ENCODE data around the gene IRF1. TPM values are rescaled to one million over a fixed set of nuclear protein-coding genes. Genes with fewer than 3 reads are reported as not detected.

IRF1 gene
- total RNA-seq, 1 donor, result 22.1 TPM

GRCh38 chr5:132434416-132435286 lies 55.9 kb downstream of the IRF1 start:
- H3K27ac ChIP-seq (ENCODE audit: low read depth, low read length), result no peak overlapping the region
- H3K4me1 ChIP-seq (ENCODE audit: insufficient read depth, low read length), result peaks cover 38% of the 10 kb centered on the region
- H3K27me3 ChIP-seq (ENCODE audit: insufficient read depth, low read length), result no peaks in the 10 kb centered on the region
- H3K4me2 ChIP-seq (ENCODE audit: insufficient read depth, low read length), result no peak overlapping the region
- DNase-seq (ENCODE audit: insufficient read length, low spot score, missing footprints), result no peak
- no peak for TF ChIP-seq CTCF (IDR thresholded peaks at IDR 0.05; ENCODE audit: extremely low read depth, low read depth, low read length)
- H3K79me2 ChIP-seq (ENCODE audit: insufficient read depth, low read length), result peaks cover 33% of the 10 kb centered on the region
- no peak overlapping the region for H2AFZ ChIP-seq (ENCODE audit: low read length)
- H3K9me3 ChIP-seq (ENCODE audit: low read depth, low read length), result no peaks in the 10 kb centered on the region
- no peaks in the 10 kb centered on the region for H4K20me1 ChIP-seq (ENCODE audit: insufficient read depth, low read length)
- H3K4me3 ChIP-seq (ENCODE audit: insufficient read depth, low read length), result no peak overlapping the region
- peaks cover 2% of the 10 kb centered on the region for H3K36me3 ChIP-seq (ENCODE audit: insufficient read depth, low read length)

GRCh38 chr5:132433141-132433540 lies 57.4 kb downstream of the IRF1 start:
- H3K4me3 ChIP-seq (ENCODE audit: insufficient read depth, low read length), result no peak overlapping the region
- no peaks in the 10 kb centered on the region for H3K27me3 ChIP-seq (ENCODE audit: insufficient read depth, low read length)
- no peak overlapping the region for H3K4me2 ChIP-seq (ENCODE audit: insufficient read depth, low read length)
- peaks cover 42% of the 10 kb centered on the region for H3K4me1 ChIP-seq (ENCODE audit: insufficient read depth, low read length)
- no peak overlapping the region for H3K27ac ChIP-seq (ENCODE audit: low read depth, low read length)
- peaks cover 41% of the 10 kb centered on the region for H3K79me2 ChIP-seq (ENCODE audit: insufficient read depth, low read length)
- no peak for TF ChIP-seq CTCF (IDR thresholded peaks at IDR 0.05; ENCODE audit: extremely low read depth, low read depth, low read length)
- no peak overlapping the region for H2AFZ ChIP-seq (ENCODE audit: low read length)
- no peaks in the 10 kb centered on the region for H4K20me1 ChIP-seq (ENCODE audit: insufficient read depth, low read length)
- H3K9me3 ChIP-seq (ENCODE audit: low read depth, low read length), result no peaks in the 10 kb centered on the region
- peaks cover 2% of the 10 kb centered on the region for H3K36me3 ChIP-seq (ENCODE audit: insufficient read depth, low read length)
- DNase-seq (ENCODE audit: insufficient read length, low spot score, missing footprints), result no peak

GRCh38 chr5:132431632-132432031 lies 58.9 kb downstream of the IRF1 start:
- H3K27me3 ChIP-seq (ENCODE audit: insufficient read depth, low read length), result no peaks in the 10 kb centered on the region
- TF ChIP-seq CTCF (IDR thresholded peaks at IDR 0.05; ENCODE audit: extremely low read depth, low read depth, low read length), result no peak
- H2AFZ ChIP-seq (ENCODE audit: low read length), result no peak overlapping the region
- peaks cover 2% of the 10 kb centered on the region for H3K36me3 ChIP-seq (ENCODE audit: insufficient read depth, low read length)
- no peak overlapping the region for H3K27ac ChIP-seq (ENCODE audit: low read depth, low read length)
- peaks cover 43% of the 10 kb centered on the region for H3K4me1 ChIP-seq (ENCODE audit: insufficient read depth, low read length)
- H4K20me1 ChIP-seq (ENCODE audit: insufficient read depth, low read length), result no peaks in the 10 kb centered on the region
- DNase-seq (ENCODE audit: insufficient read length, low spot score, missing footprints), result no peak
- no peak overlapping the region for H3K4me2 ChIP-seq (ENCODE audit: insufficient read depth, low read length)
- H3K79me2 ChIP-seq (ENCODE audit: insufficient read depth, low read length), result peaks cover 44% of the 10 kb centered on the region
- H3K4me3 ChIP-seq (ENCODE audit: insufficient read depth, low read length), result no peak overlapping the region
- no peaks in the 10 kb centered on the region for H3K9me3 ChIP-seq (ENCODE audit: low read depth, low read length)

Small RNAs within 50 kb of the gene (small RNA-seq; reads per million reads assigned to genes)
- not detected for gene RF00019

Other genes with a start within 250 kb of the IRF1 start
- 47.7 and 67.7 TPM in 2 replicates for gene PDLIM4, start 233.1 kb downstream of the IRF1 start, total RNA-seq
- 2.9 and 3.8 TPM in 2 replicates for gene SLC22A4, start 196.4 kb downstream of the IRF1 start, total RNA-seq
- gene SLC22A5, start 121.1 kb downstream of the IRF1 start, total RNA-seq, result 3.8 and 5.4 TPM in 2 replicates
- gene IL5, start 52.7 kb upstream of the IRF1 start, total RNA-seq, result not detected in 2 replicates
- gene RAD50, start 66.2 kb upstream of the IRF1 start, total RNA-seq, result 39.4 and 47.7 TPM in 2 replicates
- gene IL13, start 167.4 kb upstream of the IRF1 start, total RNA-seq, result under 0.01 TPM in 1 of 2 replicates, not detected in the other
- gene IL4, start 183.2 kb upstream of the IRF1 start, total RNA-seq, result not detected in 2 replicates
- 8.5 and 12.7 TPM in 2 replicates for gene KIF3A, start 246.8 kb upstream of the IRF1 start, total RNA-seq